DMS153 treated with DMSO at 0.1 percent for 48 hours (cell line): ENCODE measurements around the gene DNM3.

Source experiments
- DNase-seq: peaks from one replicate; lab custom pipeline; 2025; ENCODE audit not compliant: unreplicated experiment; lab: John Stamatoyannopoulos, UW

DNM3 gene

GRCh38 chr1:172163498-172164215 lies 322.4 kb downstream of the DNM3 start:
- DNase-seq: no peak

GRCh38 chr1:172165403-172165802 lies 324.1 kb downstream of the DNM3 start:
- DNase-seq: no peak

GRCh38 chr1:172167796-172168596 lies 326.7 kb downstream of the DNM3 start:
- no peak for DNase-seq

- DNase-seq: no peak
These were observed 327.2 kb downstream of the DNM3 start for GRCh38 chr1:172168597-172168872.

- DNase-seq: no peak
These were observed 328.5 kb downstream of the DNM3 start for GRCh38 chr1:172169836-172170235.

- DNase-seq: no peak
These were observed 331.1 kb downstream of the DNM3 start for GRCh38 chr1:172172352-172172831.

GRCh38 chr1:172176206-172176605 lies 334.9 kb downstream of the DNM3 start:
- no peak for DNase-seq

- DNase-seq: no peak
These were observed 336.6 kb downstream of the DNM3 start for GRCh38 chr1:172177849-172178248.

GRCh38 chr1:172178886-172179285 lies 337.6 kb downstream of the DNM3 start:
- DNase-seq: no peak

- DNase-seq: no peak
These were observed 338.6 kb downstream of the DNM3 start for GRCh38 chr1:172179918-172180317.

- DNase-seq: no peak
These were observed 339.4 kb downstream of the DNM3 start for GRCh38 chr1:172180501-172181285.

GRCh38 chr1:172184506-172185191 lies 343.4 kb downstream of the DNM3 start:
- no peak for DNase-seq

GRCh38 chr1:172185211-172185610 lies 343.9 kb downstream of the DNM3 start:
- DNase-seq: peak; percentile 29

- DNase-seq: no peak
These were observed 344.7 kb downstream of the DNM3 start for GRCh38 chr1:172185996-172186395.

- no peak for DNase-seq
These were observed 360.3 kb downstream of the DNM3 start for GRCh38 chr1:172201572-172201971.

- DNase-seq: peak; percentile 10
These were observed 362.0 kb downstream of the DNM3 start for GRCh38 chr1:172203135-172203823.

- DNase-seq: no peak
These were observed 362.6 kb downstream of the DNM3 start for GRCh38 chr1:172203902-172204301.

GRCh38 chr1:172206256-172206655 lies 365.0 kb downstream of the DNM3 start:
- no peak for DNase-seq

- no peak for DNase-seq
These were observed 367.3 kb downstream of the DNM3 start for GRCh38 chr1:172208635-172209034.

GRCh38 chr1:172211221-172211620 lies 369.9 kb downstream of the DNM3 start:
- no peak for DNase-seq

- no peak for DNase-seq
These were observed 370.8 kb downstream of the DNM3 start for GRCh38 chr1:172212124-172212523.
